ENCODE measurements around the gene ZNF549. TPM values are rescaled to one million over a fixed set of nuclear protein-coding genes. Genes with fewer than 3 reads are reported as not detected.

Gene ZNF549
- polyA plus RNA-seq, 1 donor from 2014 or later = 17.9 TPM

- Histone ChIP-seq H3K36me3 (ENCODE audit: insufficient read depth, low read length) (peaks cover 43% of the 10 kb centered on the region), H3K27me3 (ENCODE audit: insufficient read depth, low read depth, low read length) (no peaks in the 10 kb centered on the region), H3K4me3 (ENCODE audit: low read length) (no peak overlapping the region), H3K27ac (ENCODE audit: low read length) (no peak overlapping the region), H3K9ac (ENCODE audit: low read length) (no peak overlapping the region), H3K9me3 (ENCODE audit: low read length) (peaks cover 20% of the 10 kb centered on the region), H3F3A (ENCODE audit: insufficient read depth, low read length, poor library complexity, severe bottlenecking) (no peaks in the 10 kb centered on the region), H3K4me2 (ENCODE audit: low read length) (no peak overlapping the region), H3K9me2 (ENCODE audit: insufficient read depth, low read length) (no peaks in the 10 kb centered on the region), H2AFZ (ENCODE audit: low read depth, low read length) (no peak overlapping the region), H4K20me1 (ENCODE audit: insufficient read depth) (no peaks in the 10 kb centered on the region), H3K79me2 (replicated peaks; ENCODE audit: insufficient read depth, low read length) (peaks cover 20% of the 10 kb centered on the region)
- TF ChIP-seq MXI1 (conservative IDR thresholded peaks at IDR 0.05; ENCODE audit: poor library complexity, severe bottlenecking) (no peak), TAF1 (IDR thresholded peaks at IDR 0.05; ENCODE audit: low read depth) (no peak), EZH2 (IDR thresholded peaks at IDR 0.05; ENCODE audit: borderline replicate concordance, insufficient read depth, low read length, poor library complexity, severe bottlenecking) (no peak), POLR2AphosphoS5 (IDR thresholded peaks at IDR 0.05) (no peak), RAD21 (conservative IDR thresholded peaks at IDR 0.05) (no peak), SMC3 (conservative IDR thresholded peaks at IDR 0.05; ENCODE audit: poor library complexity) (no peak), EP300 (conservative IDR thresholded peaks at IDR 0.05; ENCODE audit: poor library complexity, severe bottlenecking) (no peak)
- TF ChIP-seq, protein P1, sequence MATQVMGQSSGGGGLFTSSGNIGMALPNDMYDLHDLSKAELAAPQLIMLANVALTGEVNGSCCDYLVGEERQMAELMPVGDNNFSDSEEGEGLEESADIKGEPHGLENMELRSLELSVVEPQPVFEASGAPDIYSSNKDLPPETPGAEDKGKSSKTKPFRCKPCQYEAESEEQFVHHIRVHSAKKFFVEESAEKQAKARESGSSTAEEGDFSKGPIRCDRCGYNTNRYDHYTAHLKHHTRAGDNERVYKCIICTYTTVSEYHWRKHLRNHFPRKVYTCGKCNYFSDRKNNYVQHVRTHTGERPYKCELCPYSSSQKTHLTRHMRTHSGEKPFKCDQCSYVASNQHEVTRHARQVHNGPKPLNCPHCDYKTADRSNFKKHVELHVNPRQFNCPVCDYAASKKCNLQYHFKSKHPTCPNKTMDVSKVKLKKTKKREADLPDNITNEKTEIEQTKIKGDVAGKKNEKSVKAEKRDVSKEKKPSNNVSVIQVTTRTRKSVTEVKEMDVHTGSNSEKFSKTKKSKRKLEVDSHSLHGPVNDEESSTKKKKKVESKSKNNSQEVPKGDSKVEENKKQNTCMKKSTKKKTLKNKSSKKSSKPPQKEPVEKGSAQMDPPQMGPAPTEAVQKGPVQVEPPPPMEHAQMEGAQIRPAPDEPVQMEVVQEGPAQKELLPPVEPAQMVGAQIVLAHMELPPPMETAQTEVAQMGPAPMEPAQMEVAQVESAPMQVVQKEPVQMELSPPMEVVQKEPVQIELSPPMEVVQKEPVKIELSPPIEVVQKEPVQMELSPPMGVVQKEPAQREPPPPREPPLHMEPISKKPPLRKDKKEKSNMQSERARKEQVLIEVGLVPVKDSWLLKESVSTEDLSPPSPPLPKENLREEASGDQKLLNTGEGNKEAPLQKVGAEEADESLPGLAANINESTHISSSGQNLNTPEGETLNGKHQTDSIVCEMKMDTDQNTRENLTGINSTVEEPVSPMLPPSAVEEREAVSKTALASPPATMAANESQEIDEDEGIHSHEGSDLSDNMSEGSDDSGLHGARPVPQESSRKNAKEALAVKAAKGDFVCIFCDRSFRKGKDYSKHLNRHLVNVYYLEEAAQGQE (IDR thresholded peaks at IDR 0.05; ENCODE audit: borderline replicate concordance) = no peak
- TF ChIP-seq, protein P2, sequence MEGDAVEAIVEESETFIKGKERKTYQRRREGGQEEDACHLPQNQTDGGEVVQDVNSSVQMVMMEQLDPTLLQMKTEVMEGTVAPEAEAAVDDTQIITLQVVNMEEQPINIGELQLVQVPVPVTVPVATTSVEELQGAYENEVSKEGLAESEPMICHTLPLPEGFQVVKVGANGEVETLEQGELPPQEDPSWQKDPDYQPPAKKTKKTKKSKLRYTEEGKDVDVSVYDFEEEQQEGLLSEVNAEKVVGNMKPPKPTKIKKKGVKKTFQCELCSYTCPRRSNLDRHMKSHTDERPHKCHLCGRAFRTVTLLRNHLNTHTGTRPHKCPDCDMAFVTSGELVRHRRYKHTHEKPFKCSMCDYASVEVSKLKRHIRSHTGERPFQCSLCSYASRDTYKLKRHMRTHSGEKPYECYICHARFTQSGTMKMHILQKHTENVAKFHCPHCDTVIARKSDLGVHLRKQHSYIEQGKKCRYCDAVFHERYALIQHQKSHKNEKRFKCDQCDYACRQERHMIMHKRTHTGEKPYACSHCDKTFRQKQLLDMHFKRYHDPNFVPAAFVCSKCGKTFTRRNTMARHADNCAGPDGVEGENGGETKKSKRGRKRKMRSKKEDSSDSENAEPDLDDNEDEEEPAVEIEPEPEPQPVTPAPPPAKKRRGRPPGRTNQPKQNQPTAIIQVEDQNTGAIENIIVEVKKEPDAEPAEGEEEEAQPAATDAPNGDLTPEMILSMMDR (IDR thresholded peaks at IDR 0.05; ENCODE audit: poor library complexity, severe bottlenecking) = no peak
Observed at GRCh38 chr19:57576661-57577060, 49.5 kb downstream of the ZNF549 start.

GRCh38 chr19:57578487-57579205 is 51.5 kb downstream of the ZNF549 start, which contains the start of gene ZNF416:
Gene ZNF416, minus strand, starts transcription at chr19:57578911. Its CDS starts 207 bp downstream, at chr19:57578704.
- H3K4me2 ChIP-seq (ENCODE audit: low read length) = peak within 1 kb of the TSS; percentile 80
- H3K9me3 ChIP-seq (ENCODE audit: low read length) = peaks cover 6% of the 10 kb centered on the region
- H3F3A ChIP-seq (ENCODE audit: insufficient read depth, low read length, poor library complexity, severe bottlenecking) = no peaks in the 10 kb centered on the region
- peaks cover 20% of the 10 kb centered on the region for H3K79me2 ChIP-seq (replicated peaks; ENCODE audit: insufficient read depth, low read length)
- peak within 1 kb of the TSS; percentile 84 for H3K4me3 ChIP-seq (ENCODE audit: low read length)
- H3K9me2 ChIP-seq (ENCODE audit: insufficient read depth, low read length) = no peaks in the 10 kb centered on the region
- TF ChIP-seq, protein P2 (IDR thresholded peaks at IDR 0.05; ENCODE audit: poor library complexity, severe bottlenecking) = peak; percentile 70
- peak; percentile 91 for TF ChIP-seq MXI1 (conservative IDR thresholded peaks at IDR 0.05; ENCODE audit: poor library complexity, severe bottlenecking)
- TF ChIP-seq, protein P1 (IDR thresholded peaks at IDR 0.05; ENCODE audit: borderline replicate concordance) = peak; percentile 33
- TF ChIP-seq SMC3 (conservative IDR thresholded peaks at IDR 0.05; ENCODE audit: poor library complexity) = peak; percentile 71
- peak; percentile 29 for TF ChIP-seq EP300 (conservative IDR thresholded peaks at IDR 0.05; ENCODE audit: poor library complexity, severe bottlenecking)
- no peak for TF ChIP-seq TAF1 (IDR thresholded peaks at IDR 0.05; ENCODE audit: low read depth)
- TF ChIP-seq RAD21 (conservative IDR thresholded peaks at IDR 0.05) = peak; percentile 56
- TF ChIP-seq POLR2AphosphoS5 (IDR thresholded peaks at IDR 0.05) = peak; percentile 71
- TF ChIP-seq EZH2 (IDR thresholded peaks at IDR 0.05; ENCODE audit: borderline replicate concordance, insufficient read depth, low read length, poor library complexity, severe bottlenecking) = no peak
- H4K20me1 ChIP-seq (ENCODE audit: insufficient read depth) = no peaks in the 10 kb centered on the region
- peak within 1 kb of the TSS; percentile 78 for H3K9ac ChIP-seq (ENCODE audit: low read length)
- peak within 1 kb of the TSS; percentile 27 for H2AFZ ChIP-seq (ENCODE audit: low read depth, low read length)
- no peaks in the 10 kb centered on the region for H3K27me3 ChIP-seq (ENCODE audit: insufficient read depth, low read depth, low read length)
- peak within 1 kb of the TSS; percentile 63 for H3K27ac ChIP-seq (ENCODE audit: low read length)
- peaks cover 23% of the 10 kb centered on the region for H3K36me3 ChIP-seq (ENCODE audit: insufficient read depth, low read length)

Measured in neural cell (in vitro differentiated cells).